SK-N-SH treated with all-trans-retinoic acid at 6 μM for 48 hours (cell line): ENCODE results near the gene CRISPLD2.
"Not testable (repeated sequence)": the region's sequence is repeated elsewhere in the genome, so short reads cannot be mapped to it uniquely, and the experiment has no call there.

Source experiments
- ATAC-seq: fragments of 200-7000 bp; cut with Tn5 transposase; 3 replicates; pipeline ENCODE4 v1.9.1; 2020; ENCODE audit warnings: mild to moderate bottlenecking, moderate library complexity
- ARNTL ChIP-seq: fragments of 450-650 bp; formaldehyde crosslinking; IDR thresholded peaks from 2 replicates; pipeline ENCODE4 v1.5.0; 2020; ENCODE audit warnings: low read depth, mild to moderate bottlenecking, moderate library complexity, borderline replicate concordance
- BACH2 ChIP-seq: fragments of 250-450 bp; sonication (Bioruptor Pico); IDR thresholded peaks from 2 replicates; pipeline ENCODE4 v1.9.0; 2021; ENCODE audit warnings: mild to moderate bottlenecking, borderline replicate concordance
- CREB5 ChIP-seq: fragments of 250-450 bp; sonication (Bioruptor Pico); IDR thresholded peaks from 2 replicates; pipeline ENCODE4 v1.5.1; 2020; ENCODE audit warnings: low read depth, mild to moderate bottlenecking, moderate library complexity
- CSDC2 ChIP-seq: fragments of 250-450 bp; sonication (Bioruptor Pico); IDR thresholded peaks from 2 replicates; pipeline ENCODE4 v1.5.0; 2020; ENCODE audit warnings: mild to moderate bottlenecking, moderate library complexity
- CSRNP3 ChIP-seq: fragments of 250-450 bp; sonication (Bioruptor Pico); IDR thresholded peaks from 2 replicates; pipeline ENCODE4 v1.5.1; 2021; ENCODE audit warnings: mild to moderate bottlenecking, moderate library complexity
- ESRRG ChIP-seq: fragments of 250-450 bp; sonication (Bioruptor Pico); IDR thresholded peaks from 2 replicates; pipeline ENCODE4 v1.6.1; 2021; ENCODE audit warnings: mild to moderate bottlenecking
- GLIS3 ChIP-seq: fragments of 250-450 bp; sonication (Bioruptor Pico); IDR thresholded peaks from 2 replicates; pipeline ENCODE4 v1.5.0; 2020; ENCODE audit warnings: mild to moderate bottlenecking, moderate library complexity
- ISL1 ChIP-seq: fragments of 250-450 bp; sonication (Bioruptor Pico); IDR thresholded peaks from 2 replicates; pipeline ENCODE4 v2.1.2; 2022; ENCODE audit warnings: mild to moderate bottlenecking, moderate library complexity
- OSR1 ChIP-seq: fragments of 250-450 bp; sonication (Bioruptor Pico); IDR thresholded peaks from 2 replicates; pipeline ENCODE4 v1.8.0; 2022; ENCODE audit warnings: moderate library complexity, mild to moderate bottlenecking, inconsistent platforms
- PATZ1 ChIP-seq: fragments of 250-450 bp; sonication (Bioruptor Pico); IDR thresholded peaks from 2 replicates; pipeline ENCODE4 v1.8.0; 2020; ENCODE audit warnings: mild to moderate bottlenecking, moderate library complexity, borderline replicate concordance
- POU6F1 ChIP-seq: fragments of 250-450 bp; sonication (Bioruptor Pico); IDR thresholded peaks from 2 replicates; pipeline ENCODE4 v1.8.0; 2021; ENCODE audit warnings: low read depth, mild to moderate bottlenecking, moderate library complexity, borderline replicate concordance
- RARB ChIP-seq: fragments of 250-450 bp; sonication (Bioruptor Pico); IDR thresholded peaks from 2 replicates; pipeline ENCODE4 v1.8.0; 2021; ENCODE audit warnings: mild to moderate bottlenecking, moderate library complexity
- SNAI2 ChIP-seq: fragments of 250-450 bp; sonication (Bioruptor Pico); IDR thresholded peaks from 2 replicates; pipeline ENCODE4 v1.5.0; 2020; ENCODE audit warnings: mild to moderate bottlenecking, moderate library complexity
- TOX ChIP-seq: fragments of 250-450 bp; sonication (Bioruptor Pico); IDR thresholded peaks from 2 replicates; pipeline ENCODE4 v1.8.0; 2021; ENCODE audit warnings: mild to moderate bottlenecking, moderate library complexity, borderline replicate concordance
- TSHZ2 ChIP-seq: fragments of 250-450 bp; sonication (Bioruptor Pico); IDR thresholded peaks from 2 replicates; pipeline ENCODE4 v1.5.0; 2020; ENCODE audit warnings: mild to moderate bottlenecking, moderate library complexity
- ZC3H10 ChIP-seq: fragments of 250-450 bp; sonication (Bioruptor Pico); IDR thresholded peaks from 2 replicates; pipeline ENCODE4 v1.5.1; 2021; ENCODE audit warnings: mild to moderate bottlenecking, moderate library complexity
- ZFP3 ChIP-seq: fragments of 250-450 bp; sonication (Bioruptor Pico); IDR thresholded peaks from 2 replicates; pipeline ENCODE4 v1.5.0; 2020; ENCODE audit warnings: mild to moderate bottlenecking, moderate library complexity
- ZFP30 ChIP-seq: fragments of 450-650 bp; formaldehyde crosslinking; IDR thresholded peaks from 2 replicates; pipeline ENCODE4 v1.5.0; 2022; ENCODE audit warnings: mild to moderate bottlenecking, moderate library complexity
- ZNF565 ChIP-seq: fragments of 450-650 bp; formaldehyde crosslinking; conservative IDR thresholded peaks from 2 replicates; pipeline ENCODE4 v1.5.0; 2020; ENCODE audit warnings: low read depth, mild to moderate bottlenecking, moderate library complexity
- ZNF70 ChIP-seq: fragments of 450-650 bp; formaldehyde crosslinking; IDR thresholded peaks from 2 replicates; pipeline ENCODE4 v1.5.0; 2020; ENCODE audit warnings: mild to moderate bottlenecking, moderate library complexity
- ZNF8 ChIP-seq: fragments of 450-650 bp; formaldehyde crosslinking; IDR thresholded peaks from 2 replicates; pipeline ENCODE4 v1.5.0; 2020; ENCODE audit warnings: mild to moderate bottlenecking, moderate library complexity

The CRISPLD2 gene

GRCh38 chr16:84830765-84831384 is 11.1 kb downstream of the CRISPLD2 start:
- no peak for TF ChIP-seq ZFP3
- no peak for TF ChIP-seq OSR1 (CRISPR knock-in tag)
- TF ChIP-seq ARNTL, result no peak
- TF ChIP-seq TSHZ2 (CRISPR knock-in tag), result no peak
- no peak for TF ChIP-seq ESRRG (CRISPR knock-in tag)
- TF ChIP-seq CSRNP3 (CRISPR knock-in tag), result no peak
- no peak for TF ChIP-seq CREB5 (CRISPR knock-in tag)
- TF ChIP-seq ZNF8, result no peak
- TF ChIP-seq CSDC2 (CRISPR knock-in tag), result no peak
- no peak for TF ChIP-seq RARB (CRISPR knock-in tag)
- no peak for TF ChIP-seq POU6F1 (CRISPR knock-in tag)
- TF ChIP-seq ZNF70 (CRISPR knock-in tag), result no peak
- no peak for TF ChIP-seq ZNF565 (CRISPR knock-in tag)
- no peak for TF ChIP-seq ZC3H10
- no peak for TF ChIP-seq TOX
- no peak for ATAC-seq

- ATAC-seq, result not testable (repeated sequence)
These were observed 11.9 kb downstream of the CRISPLD2 start for GRCh38 chr16:84831728-84832127.

DNA sequence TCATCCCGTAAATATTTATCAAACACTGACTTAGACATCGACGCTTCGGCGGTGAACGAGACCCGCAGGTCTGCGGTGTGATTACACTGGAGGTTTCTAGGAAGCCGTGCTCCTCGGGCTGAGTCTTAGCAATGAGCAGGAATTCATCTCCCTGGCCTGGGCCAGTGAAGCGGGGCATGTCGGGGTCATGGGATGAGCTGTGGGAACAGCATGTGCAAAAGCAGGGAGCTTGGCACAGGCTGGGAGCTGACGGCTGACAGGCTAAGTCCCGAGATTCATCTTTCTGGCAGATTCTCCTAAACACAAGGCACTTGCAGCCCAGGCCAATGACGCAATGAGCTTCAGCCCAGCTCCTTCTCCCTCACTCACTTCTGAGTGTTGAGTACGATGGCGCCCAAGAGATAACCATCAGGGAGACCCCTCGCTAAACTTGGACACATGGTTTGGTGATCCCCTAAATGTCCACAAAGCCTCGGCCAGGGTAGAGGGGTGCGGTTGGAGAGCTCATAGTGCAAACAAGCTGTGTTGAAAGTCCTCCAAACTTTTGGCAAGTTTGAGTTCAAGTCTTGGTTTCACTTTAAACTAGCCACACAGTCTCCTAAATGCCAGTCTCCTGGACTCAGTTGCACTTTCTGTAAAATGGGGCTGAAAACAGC is 12.8 kb downstream of the CRISPLD2 start:
- ATAC-seq, result no peak
- TF ChIP-seq GLIS3, result no peak
- TF ChIP-seq BACH2 (CRISPR knock-in tag), result no peak
- no peak for TF ChIP-seq TSHZ2 (CRISPR knock-in tag)
- no peak for TF ChIP-seq CSDC2 (CRISPR knock-in tag)
- TF ChIP-seq ZFP3, result no peak
- TF ChIP-seq ZC3H10, result no peak
- TF ChIP-seq OSR1 (CRISPR knock-in tag), result no peak
- TF ChIP-seq ESRRG (CRISPR knock-in tag), result no peak
- TF ChIP-seq ZNF70 (CRISPR knock-in tag), result no peak
- no peak for TF ChIP-seq ZFP30 (CRISPR knock-in tag)
- TF ChIP-seq CREB5 (CRISPR knock-in tag), result no peak
- TF ChIP-seq ZNF565 (CRISPR knock-in tag), result no peak
- TF ChIP-seq PATZ1 (CRISPR knock-in tag), result no peak
- TF ChIP-seq ISL1, result no peak
- no peak for TF ChIP-seq ZNF8
- TF ChIP-seq POU6F1 (CRISPR knock-in tag), result no peak
- TF ChIP-seq SNAI2 (CRISPR knock-in tag), result no peak
